Activated T-cell treated with anti-CD3 and anti-CD28 coated beads, Interleukin-2, amount 50 U/mL, for 72 hours (primary cell): ENCODE results near the gene TTYH1. TPM values are rescaled to one million over a fixed set of nuclear protein-coding genes. Genes with fewer than 3 reads are reported as not detected.
A peak's percentile ranks its signal among the peaks of the same experiment; 100 is the strongest.
"Not testable (repeated sequence)": the region's sequence is repeated elsewhere in the genome, so short reads cannot be mapped to it uniquely, and the experiment has no call there.

ENCODE experiments used
- ATAC-seq, 2 donors: fragments of 150-1000 bp; cut with Tn5 transposase; replicated peaks in 1 of 2; 2 replicates each; pipeline ENCODE4 v1.10.0; 2021; ENCODE audit warnings: moderate library complexity in 2 of 2, mild to moderate bottlenecking in 1 of 2
- DNase-seq, 2 donors: peaks; one replicate each; pipeline ENCODE4 v3.0.0; 2021 to 2022; ENCODE audit warnings: mixed read lengths in 1 of 2
- H3K27ac Mint-ChIP-seq: one replicate; pipeline ENCODE4 v1.8.0; 2022; ENCODE audit warnings: mild to moderate bottlenecking, moderate library complexity, mixed read lengths
- H3K27me3 Mint-ChIP-seq: one replicate; pipeline ENCODE4 v1.8.0; 2022; ENCODE audit warnings: low read depth, mixed read lengths
- H3K36me3 Mint-ChIP-seq, 2 donors: one replicate each; pipeline ENCODE4 v1.8.0; 2022; ENCODE audit warnings: mixed read lengths in 2 of 2, mild to moderate bottlenecking in 1 of 2; ENCODE audit not compliant: insufficient read depth in 2 of 2
- H3K4me1 Mint-ChIP-seq: one replicate; pipeline ENCODE4 v1.8.0; 2022; ENCODE audit warnings: low read depth, mixed read lengths
- H3K4me3 Mint-ChIP-seq, 2 donors: one replicate each; pipeline ENCODE4 v1.8.0; 2022; ENCODE audit warnings: mild to moderate bottlenecking in 2 of 2, mixed read lengths in 2 of 2, moderate library complexity in 2 of 2
- H3K9me3 Mint-ChIP-seq, 2 donors: one replicate each; pipeline ENCODE4 v1.8.0; 2022; ENCODE audit warnings: mixed read lengths in 2 of 2
- total RNA-seq, 2 donors: library from RNA; stranded (reverse); gene quantifications; one replicate each; pipeline ENCODE4 v1.2.3, GENCODE V29; 2022

TTYH1 gene
- total RNA-seq, 2 donors from 2014 or later, result 0.32 to 0.41 TPM

DNA sequence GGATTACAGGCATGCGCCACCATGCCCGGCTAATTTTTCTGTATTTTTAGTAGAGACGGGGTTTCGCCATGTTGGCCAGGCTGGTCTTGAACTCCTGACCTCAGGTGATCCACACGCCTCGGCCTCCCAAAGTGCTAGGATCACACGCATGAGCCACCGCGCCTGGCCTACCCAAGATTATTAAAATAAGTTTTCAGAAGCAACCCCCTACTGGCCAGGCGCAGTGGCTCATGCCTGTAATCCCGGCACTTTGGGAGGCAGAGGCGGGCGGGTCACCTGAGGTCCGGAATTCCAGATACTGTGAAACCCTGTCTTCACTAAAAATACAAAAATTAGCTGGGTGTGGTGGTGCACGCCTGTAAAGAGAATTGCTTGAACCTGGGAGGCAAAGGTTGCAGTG is 31.1 kb downstream of the TTYH1 start:
- Mint-ChIP-seq H3K4me1 (peaks cover 31% of the 10 kb centered on the region), H3K36me3 (peaks cover 23 to 25% of the 10 kb centered on the region in 2 donors)
- H3K4me3 Mint-ChIP-seq, H3K27me3 Mint-ChIP-seq, H3K27ac Mint-ChIP-seq, ATAC-seq, DNase-seq, H3K9me3 Mint-ChIP-seq: not testable (repeated sequence)

DNA sequence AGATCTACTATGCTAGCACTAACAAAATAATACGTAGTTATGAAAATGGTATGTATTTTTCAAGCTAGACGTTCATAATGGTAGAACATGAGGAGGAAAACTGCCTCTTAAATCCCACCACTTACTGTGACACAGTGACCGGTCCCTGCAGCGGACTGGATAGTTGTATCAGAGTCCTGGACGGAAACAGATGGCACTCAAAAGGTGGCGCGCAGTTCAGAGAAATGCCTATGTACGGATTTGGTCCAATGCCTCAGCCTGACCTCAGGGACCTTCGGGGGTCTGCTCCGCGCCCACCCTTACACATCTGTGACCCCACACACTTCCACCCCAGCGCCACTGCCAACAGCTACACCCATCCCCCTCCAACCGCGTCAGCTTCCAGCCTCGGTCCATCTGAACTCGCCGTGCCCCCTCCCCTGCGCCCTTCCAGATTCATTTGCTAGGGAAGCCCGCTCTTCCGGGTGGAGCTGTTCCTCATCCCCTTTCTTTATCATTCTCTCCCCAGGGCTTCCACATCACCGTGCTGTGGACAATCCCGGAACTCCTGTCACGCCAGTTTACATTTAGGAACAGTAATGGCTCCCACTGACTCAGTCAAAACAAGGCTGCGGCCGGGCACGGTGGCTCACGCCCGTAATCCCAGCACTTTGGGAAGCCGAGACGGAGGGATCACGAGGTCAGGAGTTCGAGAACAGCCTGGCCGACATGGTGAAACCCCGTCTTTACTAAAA is 32.9 kb downstream of the TTYH1 start:
- Mint-ChIP-seq H3K9me3 (no peaks in the 10 kb centered on the region), H3K4me3 (peak overlapping the region; percentile 91 to 99), H3K4me1 (peaks cover 31% of the 10 kb centered on the region), H3K36me3 (peaks cover 24% of the 10 kb centered on the region in 2 donors), H3K27me3 (no peaks in the 10 kb centered on the region), H3K27ac (peak overlapping the region; percentile 97)
- peak; percentile 14 to 39 for ATAC-seq
- DNase-seq, result peak in 1 of 2 donors; percentile 51

DNA sequence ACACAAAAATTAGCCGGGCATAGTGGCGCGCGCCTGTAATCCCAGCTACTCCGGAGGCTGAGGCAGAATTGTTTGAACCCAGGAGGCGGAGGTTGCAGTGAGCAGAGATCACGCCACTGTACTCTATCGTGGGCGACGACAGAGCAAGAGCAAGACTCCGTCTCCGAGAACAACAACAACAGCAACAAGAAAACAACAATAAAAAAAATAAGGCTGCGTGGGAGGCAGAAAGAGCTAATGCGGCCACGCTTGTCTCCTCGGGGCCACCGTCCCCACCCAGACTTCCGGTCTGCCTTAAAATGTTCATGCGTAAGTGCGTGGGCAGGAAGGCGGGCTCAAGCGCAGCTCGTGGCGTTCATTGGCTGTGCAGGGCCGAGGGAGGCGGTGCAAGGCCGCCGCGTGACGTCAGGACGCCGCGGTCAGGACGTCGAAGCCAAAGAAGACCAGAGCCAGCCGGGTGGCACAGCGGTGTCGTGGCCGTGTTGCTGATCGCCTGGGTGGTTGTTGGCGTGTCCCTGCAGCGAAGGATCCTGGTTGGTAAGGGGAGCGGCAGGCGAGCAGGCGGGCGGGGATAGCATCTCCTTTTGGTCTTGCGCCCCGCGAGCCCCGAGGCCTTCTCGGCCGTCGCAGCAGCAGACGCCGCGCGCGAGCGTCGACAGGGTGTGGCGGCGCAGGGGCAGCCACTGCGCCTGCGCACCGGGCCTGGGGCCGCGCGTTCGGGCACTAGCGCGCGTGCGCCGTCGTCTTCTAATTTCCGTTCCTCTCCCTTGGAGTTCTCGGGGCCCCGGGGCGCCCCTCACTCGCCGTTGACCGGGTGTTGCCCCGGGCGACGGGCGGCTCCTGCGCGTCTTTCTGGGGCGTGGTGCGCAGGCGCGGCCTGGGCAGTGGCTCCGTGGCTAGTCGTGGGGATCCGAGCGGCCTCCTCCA is 33.8 kb downstream of the TTYH1 start, which contains the start of gene LENG8:
Gene LENG8, plus strand, starts transcription at position 426 of the 927 bp plus-strand sequence. CDS start 2,146 bp downstream, outside the sequence.
- peak within 1 kb of the TSS; percentile 99 for H3K27ac Mint-ChIP-seq
- H3K27me3 Mint-ChIP-seq, result no peaks in the 10 kb centered on the region
- peak; percentile 93 for ATAC-seq
- peaks cover 31% of the 10 kb centered on the region for H3K4me1 Mint-ChIP-seq
- peak; percentile 97 to 98 for DNase-seq
- peaks cover 23 to 24% of the 10 kb centered on the region in 2 donors for H3K36me3 Mint-ChIP-seq
- peak within 1 kb of the TSS; percentile 91 to 99 for H3K4me3 Mint-ChIP-seq
- no peaks in the 10 kb centered on the region for H3K9me3 Mint-ChIP-seq

DNA sequence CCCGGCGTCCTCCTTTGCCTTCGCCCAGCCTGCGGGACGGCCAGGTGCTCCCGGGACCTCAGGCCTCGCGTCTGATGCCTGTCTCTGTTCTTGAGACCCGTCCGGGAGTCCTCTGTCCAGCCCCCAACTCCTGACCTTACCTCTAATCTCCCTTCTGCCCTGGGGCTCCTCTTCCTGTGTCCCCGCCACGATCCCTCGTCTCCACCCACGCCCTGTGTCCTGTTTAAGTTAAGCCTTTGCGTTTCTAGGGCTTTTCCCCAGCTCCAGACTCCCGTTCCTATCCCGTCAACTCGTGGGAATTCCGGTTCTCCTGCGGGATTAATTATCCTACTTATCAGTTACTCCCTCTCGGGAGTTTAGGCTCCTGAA is 34.4 kb downstream of the TTYH1 start:
- Mint-ChIP-seq H3K4me1 (peaks cover 31% of the 10 kb centered on the region), H3K4me3 (peak overlapping the region; percentile 91 to 99), H3K9me3 (no peaks in the 10 kb centered on the region), H3K27me3 (no peaks in the 10 kb centered on the region), H3K27ac (peak overlapping the region; percentile 99), H3K36me3 (peaks cover 22 to 24% of the 10 kb centered on the region in 2 donors)
- DNase-seq (no peak), ATAC-seq (peak in 1 of 2 donors; percentile 1)

DNA sequence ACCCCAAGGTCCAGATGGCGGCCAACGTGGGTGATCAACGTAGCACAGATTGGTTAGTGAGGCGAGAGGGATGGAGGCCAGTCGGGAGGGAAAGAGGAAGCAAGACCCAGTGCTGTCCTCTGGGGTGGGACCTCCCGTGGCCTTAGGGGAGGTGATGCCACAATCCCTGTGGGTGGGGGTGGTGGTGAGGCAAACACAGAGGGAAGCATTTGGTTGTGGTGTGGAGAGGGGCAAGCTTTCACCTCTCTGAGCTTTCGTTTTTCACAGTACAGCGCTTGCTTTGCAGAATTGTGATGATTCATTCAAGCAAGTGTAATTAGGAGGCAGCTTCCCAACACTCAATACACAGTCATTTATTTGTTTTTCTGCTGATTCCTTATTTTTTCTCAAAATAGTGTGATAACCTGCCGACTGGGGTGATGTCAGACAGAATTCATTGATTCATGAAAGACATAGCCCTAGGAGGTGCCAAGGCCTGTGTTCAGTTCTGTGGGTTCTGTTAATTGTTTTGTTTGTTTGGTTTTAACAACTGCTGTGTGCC is 36.1 kb downstream of the TTYH1 start:
- Mint-ChIP-seq H3K9me3 (no peaks in the 10 kb centered on the region), H3K27ac (peak overlapping the region; percentile 99), H3K36me3 (peaks cover 22 to 25% of the 10 kb centered on the region in 2 donors), H3K27me3 (no peaks in the 10 kb centered on the region), H3K4me1 (peaks cover 31% of the 10 kb centered on the region), H3K4me3 (peak overlapping the region; percentile 91 to 99)
- DNase-seq (no peak), ATAC-seq (no peak)

GRCh38 chr19:54451997-54452396 is 36.7 kb downstream of the TTYH1 start:
- Mint-ChIP-seq H3K4me1 (peaks cover 29% of the 10 kb centered on the region), H3K9me3 (no peaks in the 10 kb centered on the region), H3K4me3 (peak overlapping the region in 1 of 2 donors; percentile 91), H3K27ac (peak overlapping the region; percentile 74), H3K27me3 (no peaks in the 10 kb centered on the region), H3K36me3 (peaks cover 22 to 25% of the 10 kb centered on the region in 2 donors)
- no peak for DNase-seq
- no peak for ATAC-seq

DNA sequence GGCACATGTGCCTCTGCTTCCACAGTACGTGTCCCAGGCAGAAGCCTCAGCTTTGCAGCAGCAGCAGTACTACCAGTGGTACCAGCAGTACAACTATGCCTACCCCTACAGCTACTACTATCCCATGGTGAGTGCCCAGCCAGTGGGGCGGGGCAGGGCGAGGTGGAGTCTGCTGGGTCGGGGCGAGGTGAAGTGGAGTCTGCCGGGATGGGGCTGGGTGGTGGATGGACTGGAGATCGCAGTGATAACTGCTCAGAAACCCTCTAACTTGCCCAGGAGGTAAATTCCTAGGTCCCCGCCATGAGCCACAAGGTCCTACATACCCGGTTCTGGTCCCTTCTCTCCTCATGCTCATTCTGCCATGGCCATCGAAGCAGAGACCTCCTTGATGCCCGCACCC is 37.4 kb downstream of the TTYH1 start:
- Mint-ChIP-seq H3K27ac (no peak overlapping the region), H3K27me3 (no peaks in the 10 kb centered on the region), H3K4me1 (peaks cover 25% of the 10 kb centered on the region), H3K9me3 (no peaks in the 10 kb centered on the region), H3K4me3 (no peak overlapping the region), H3K36me3 (peaks cover 22 to 25% of the 10 kb centered on the region in 2 donors)
- DNase-seq (no peak), ATAC-seq (no peak)

- ATAC-seq (no peak), DNase-seq (no peak)
- Mint-ChIP-seq H3K27ac (no peak overlapping the region), H3K4me1 (peaks cover 20% of the 10 kb centered on the region), H3K27me3 (no peaks in the 10 kb centered on the region), H3K36me3 (peaks cover 19 to 37% of the 10 kb centered on the region in 2 donors), H3K9me3 (no peaks in the 10 kb centered on the region), H3K4me3 (no peak overlapping the region)
These were observed 38.9 kb downstream of the TTYH1 start for GRCh38 chr19:54453921-54454780.

- H3K9me3 Mint-ChIP-seq, result no peaks in the 10 kb centered on the region
- H3K27me3 Mint-ChIP-seq, result no peaks in the 10 kb centered on the region
- DNase-seq, result no peak
- H3K36me3 Mint-ChIP-seq, result peaks cover 15 to 32% of the 10 kb centered on the region in 2 donors
- no peak overlapping the region for H3K27ac Mint-ChIP-seq
- ATAC-seq, result no peak
- H3K4me3 Mint-ChIP-seq, result no peak overlapping the region
- H3K4me1 Mint-ChIP-seq, result peaks cover 26% of the 10 kb centered on the region
These were observed 39.8 kb downstream of the TTYH1 start for GRCh38 chr19:54454781-54455675.

DNA sequence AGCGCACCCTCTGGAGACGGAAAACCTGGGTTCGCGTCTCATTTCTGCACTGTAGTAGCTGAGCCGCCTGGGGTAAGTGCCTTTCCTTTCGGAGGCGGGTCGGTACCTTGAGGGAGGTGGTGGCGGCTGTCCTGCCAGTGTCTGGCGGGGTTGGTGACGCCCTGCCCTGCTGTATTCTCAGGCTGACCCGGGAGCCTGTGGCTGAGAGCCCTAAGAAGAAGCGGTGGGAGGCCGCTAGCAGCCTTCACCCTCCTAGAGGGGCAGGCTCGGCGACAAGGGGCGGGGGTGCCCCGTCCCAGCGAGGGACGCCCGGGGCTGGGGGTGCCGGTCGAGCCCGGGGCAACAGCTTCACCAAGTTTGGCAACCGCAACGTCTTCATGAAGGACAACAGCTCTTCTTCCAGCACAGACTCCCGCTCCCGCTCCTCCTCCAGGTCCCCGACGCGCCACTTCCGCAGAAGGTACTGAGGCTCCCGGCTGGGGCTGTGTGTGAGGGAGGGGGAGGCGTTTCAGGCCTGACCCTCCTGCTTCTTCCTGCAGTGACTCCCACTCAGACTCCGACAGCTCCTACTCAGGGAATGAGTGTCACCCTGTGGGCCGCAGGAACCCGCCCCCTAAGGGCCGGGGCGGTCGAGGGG is 40.6 kb downstream of the TTYH1 start:
- Mint-ChIP-seq H3K4me3 (no peak overlapping the region), H3K9me3 (no peaks in the 10 kb centered on the region), H3K27ac (no peak overlapping the region), H3K27me3 (no peaks in the 10 kb centered on the region), H3K36me3 (peaks cover 13 to 26% of the 10 kb centered on the region in 2 donors), H3K4me1 (peaks cover 18% of the 10 kb centered on the region)
- ATAC-seq, result no peak
- no peak for DNase-seq
